ENCODE results near the gene STYX. TPM values are rescaled to one million over a fixed set of nuclear protein-coding genes. Genes with fewer than 3 reads are reported as not detected.
A peak's percentile ranks its signal among the peaks of the same experiment; 100 is the strongest.

STYX gene
- total and polyA plus RNA-seq, 10 of the 15 experiments (the other 5 are each of a cell fraction or from before 2014, with no cell fraction given) = 5.0 to 15.3 (median 9.5) TPM

DNA sequence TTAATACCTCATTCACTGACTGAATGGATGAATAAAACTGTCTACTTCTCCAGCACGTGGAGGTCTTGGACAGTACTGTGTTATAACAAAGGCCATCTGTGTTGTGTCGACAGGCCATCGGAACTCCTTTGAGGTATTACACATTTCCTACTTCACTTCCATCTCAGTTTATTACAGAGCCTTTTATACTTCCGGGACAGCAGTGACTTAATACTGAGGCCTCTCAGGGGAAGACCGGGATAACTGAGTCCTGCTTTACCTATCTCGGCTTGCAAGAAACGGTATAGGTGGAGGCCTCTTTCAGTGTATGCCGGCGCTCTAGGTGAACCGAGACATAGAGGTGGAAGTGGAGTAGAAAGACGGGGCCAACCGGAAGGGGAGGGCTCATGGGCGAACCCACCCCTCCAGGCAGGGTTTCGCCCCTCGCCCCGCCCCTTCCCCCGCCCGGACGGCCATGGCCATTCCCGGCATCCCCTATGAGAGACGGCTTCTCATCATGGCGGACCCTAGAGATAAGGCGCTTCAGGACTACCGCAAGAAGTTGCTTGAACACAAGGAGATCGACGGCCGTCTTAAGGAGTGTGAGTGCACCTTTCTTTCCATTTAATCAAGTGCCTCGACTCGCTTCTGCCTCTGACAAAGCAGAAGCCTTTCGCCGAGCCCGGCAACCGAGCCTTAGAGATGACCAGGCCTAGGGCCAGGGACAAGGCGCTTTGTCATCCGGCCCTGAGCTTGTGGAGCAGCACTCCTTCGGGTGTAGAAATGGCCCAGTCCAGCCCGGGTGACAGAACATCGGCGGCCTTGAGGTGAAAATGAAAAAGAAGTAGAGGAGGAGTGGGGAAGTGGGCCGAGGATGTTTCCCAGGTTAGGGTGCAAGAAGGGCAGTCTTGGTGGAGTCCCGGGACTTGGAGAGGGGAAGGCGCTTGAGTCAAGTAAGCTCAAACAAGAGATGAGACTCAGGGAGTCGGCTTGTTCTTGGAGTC is 23.0 kb upstream of the STYX start, which contains the start of gene PSMC6 (continued):
- TF ChIP-seq CBX5 (IDR thresholded peaks at IDR 0.05; ENCODE audit: low read depth) (no peak), SP1 (IDR thresholded peaks at IDR 0.05; ENCODE audit: low read depth, low read length) (peak; percentile 41), MYC (IDR thresholded peaks at IDR 0.05; ENCODE audit: insufficient read depth, insufficient read length, insufficient replicate concordance, low read length, severe bottlenecking) (no peak), CREM (IDR thresholded peaks at IDR 0.05; ENCODE audit: low read depth) (peak; percentile 14; the same call in 1 of the 2 replicates), TBL1XR1 (IDR thresholded peaks at IDR 0.05; ENCODE audit: low read depth, low read length) (no peak), POLR2AphosphoS5 (IDR thresholded peaks at IDR 0.05; ENCODE audit: low read length) (peak; percentile 89), NKRF (conservative IDR thresholded peaks at IDR 0.05) (peak; percentile 64), ZBTB33 (IDR thresholded peaks at IDR 0.05) (no peak), NFYB (IDR thresholded peaks at IDR 0.05; ENCODE audit: insufficient read depth, low read depth, low read length) (no peak), ZZZ3 (IDR thresholded peaks at IDR 0.05; ENCODE audit: control insufficient read depth, insufficient read length, low read depth) (no peak), MLLT1 (IDR thresholded peaks at IDR 0.05) (no peak; the same call in 1 of the 2 replicates), BCL11A (IDR thresholded peaks at IDR 0.05; ENCODE audit: low read depth, low read length) (no peak), E2F4 (IDR thresholded peaks at IDR 0.05; ENCODE audit: low read depth, low read length) (no peak)
- TF ChIP-seq, protein P1, sequence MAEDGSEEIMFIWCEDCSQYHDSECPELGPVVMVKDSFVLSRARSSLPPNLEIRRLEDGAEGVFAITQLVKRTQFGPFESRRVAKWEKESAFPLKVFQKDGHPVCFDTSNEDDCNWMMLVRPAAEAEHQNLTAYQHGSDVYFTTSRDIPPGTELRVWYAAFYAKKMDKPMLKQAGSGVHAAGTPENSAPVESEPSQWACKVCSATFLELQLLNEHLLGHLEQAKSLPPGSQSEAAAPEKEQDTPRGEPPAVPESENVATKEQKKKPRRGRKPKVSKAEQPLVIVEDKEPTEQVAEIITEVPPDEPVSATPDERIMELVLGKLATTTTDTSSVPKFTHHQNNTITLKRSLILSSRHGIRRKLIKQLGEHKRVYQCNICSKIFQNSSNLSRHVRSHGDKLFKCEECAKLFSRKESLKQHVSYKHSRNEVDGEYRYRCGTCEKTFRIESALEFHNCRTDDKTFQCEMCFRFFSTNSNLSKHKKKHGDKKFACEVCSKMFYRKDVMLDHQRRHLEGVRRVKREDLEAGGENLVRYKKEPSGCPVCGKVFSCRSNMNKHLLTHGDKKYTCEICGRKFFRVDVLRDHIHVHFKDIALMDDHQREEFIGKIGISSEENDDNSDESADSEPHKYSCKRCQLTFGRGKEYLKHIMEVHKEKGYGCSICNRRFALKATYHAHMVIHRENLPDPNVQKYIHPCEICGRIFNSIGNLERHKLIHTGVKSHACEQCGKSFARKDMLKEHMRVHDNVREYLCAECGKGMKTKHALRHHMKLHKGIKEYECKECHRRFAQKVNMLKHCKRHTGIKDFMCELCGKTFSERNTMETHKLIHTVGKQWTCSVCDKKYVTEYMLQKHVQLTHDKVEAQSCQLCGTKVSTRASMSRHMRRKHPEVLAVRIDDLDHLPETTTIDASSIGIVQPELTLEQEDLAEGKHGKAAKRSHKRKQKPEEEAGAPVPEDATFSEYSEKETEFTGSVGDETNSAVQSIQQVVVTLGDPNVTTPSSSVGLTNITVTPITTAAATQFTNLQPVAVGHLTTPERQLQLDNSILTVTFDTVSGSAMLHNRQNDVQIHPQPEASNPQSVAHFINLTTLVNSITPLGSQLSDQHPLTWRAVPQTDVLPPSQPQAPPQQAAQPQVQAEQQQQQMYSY (CRISPR knock-in tag; IDR thresholded peaks at IDR 0.05) = no peak
- TF ChIP-seq, protein P2, sequence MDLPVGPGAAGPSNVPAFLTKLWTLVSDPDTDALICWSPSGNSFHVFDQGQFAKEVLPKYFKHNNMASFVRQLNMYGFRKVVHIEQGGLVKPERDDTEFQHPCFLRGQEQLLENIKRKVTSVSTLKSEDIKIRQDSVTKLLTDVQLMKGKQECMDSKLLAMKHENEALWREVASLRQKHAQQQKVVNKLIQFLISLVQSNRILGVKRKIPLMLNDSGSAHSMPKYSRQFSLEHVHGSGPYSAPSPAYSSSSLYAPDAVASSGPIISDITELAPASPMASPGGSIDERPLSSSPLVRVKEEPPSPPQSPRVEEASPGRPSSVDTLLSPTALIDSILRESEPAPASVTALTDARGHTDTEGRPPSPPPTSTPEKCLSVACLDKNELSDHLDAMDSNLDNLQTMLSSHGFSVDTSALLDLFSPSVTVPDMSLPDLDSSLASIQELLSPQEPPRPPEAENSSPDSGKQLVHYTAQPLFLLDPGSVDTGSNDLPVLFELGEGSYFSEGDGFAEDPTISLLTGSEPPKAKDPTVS (IDR thresholded peaks at IDR 0.05; ENCODE audit: low read depth, low read length) = no peak

All from GM12878 (cell line).